IPS-15b (cell line): ENCODE results near the gene NXPH3.

Experiments used
- H3K27me3 ChIP-seq: one replicate; pipeline ENCODE4 v1.6.1; 2013; ENCODE audit warnings: low read length; ENCODE audit not compliant: control insufficient read depth, insufficient read depth
- H3K36me3 ChIP-seq: one replicate; pipeline ENCODE4 v1.6.1; 2013; ENCODE audit warnings: low read length; ENCODE audit not compliant: control insufficient read depth, insufficient read depth
- H3K4me1 ChIP-seq: one replicate; pipeline ENCODE4 v1.6.1; 2013; ENCODE audit warnings: mild to moderate bottlenecking, low read length; ENCODE audit not compliant: control insufficient read depth, insufficient read depth
- H3K4me3 ChIP-seq: one replicate; pipeline ENCODE4 v1.5.1; 2013; ENCODE audit warnings: low read depth, low read length
- H3K9ac ChIP-seq: one replicate; pipeline ENCODE4 v1.6.1; 2013; ENCODE audit warnings: low read depth, mild to moderate bottlenecking, low read length
- H3K9me3 ChIP-seq: one replicate; pipeline ENCODE4 v1.6.1; 2013; ENCODE audit warnings: mild to moderate bottlenecking, low read length; ENCODE audit not compliant: control insufficient read depth, insufficient read depth

The NXPH3 gene

GRCh38 chr17:49602783-49603182, 27.1 kb downstream of the NXPH3 start:
- Histone ChIP-seq H3K36me3 (peaks cover 9% of the 10 kb centered on the region), H3K4me1 (no peaks in the 10 kb centered on the region), H3K9me3 (no peaks in the 10 kb centered on the region), H3K4me3 (no peak overlapping the region), H3K9ac (no peak overlapping the region), H3K27me3 (no peaks in the 10 kb centered on the region)

GRCh38 chr17:49603238-49603637, 27.6 kb downstream of the NXPH3 start:
- Histone ChIP-seq H3K4me1 (no peaks in the 10 kb centered on the region), H3K9ac (no peak overlapping the region), H3K4me3 (no peak overlapping the region), H3K27me3 (no peaks in the 10 kb centered on the region), H3K9me3 (no peaks in the 10 kb centered on the region), H3K36me3 (peaks cover 9% of the 10 kb centered on the region)

- H3K36me3 ChIP-seq: peaks cover 9% of the 10 kb centered on the region
- no peak overlapping the region for H3K9ac ChIP-seq
- no peaks in the 10 kb centered on the region for H3K9me3 ChIP-seq
- no peaks in the 10 kb centered on the region for H3K27me3 ChIP-seq
- H3K4me1 ChIP-seq: no peaks in the 10 kb centered on the region
- H3K4me3 ChIP-seq: no peak overlapping the region
Measured at GRCh38 chr17:49603720-49604119, 28.0 kb downstream of the NXPH3 start.

- Histone ChIP-seq H3K27me3 (no peaks in the 10 kb centered on the region), H3K4me1 (no peaks in the 10 kb centered on the region), H3K36me3 (peaks cover 9% of the 10 kb centered on the region), H3K4me3 (no peak overlapping the region), H3K9ac (no peak overlapping the region), H3K9me3 (no peaks in the 10 kb centered on the region)
Measured at GRCh38 chr17:49604314-49604869, 28.7 kb downstream of the NXPH3 start.

- H3K9me3 ChIP-seq: no peaks in the 10 kb centered on the region
- no peak overlapping the region for H3K4me3 ChIP-seq
Measured at GRCh38 chr17:49610883-49611584, 35.4 kb downstream of the NXPH3 start.

GRCh38 chr17:49612726-49613125, 37.1 kb downstream of the NXPH3 start:
- Histone ChIP-seq H3K9ac (no peak overlapping the region), H3K4me3 (no peak overlapping the region), H3K27me3 (no peaks in the 10 kb centered on the region), H3K36me3 (peaks cover 2% of the 10 kb centered on the region), H3K9me3 (no peaks in the 10 kb centered on the region), H3K4me1 (no peaks in the 10 kb centered on the region)

More at GRCh38 chr17:49610883-49611584, 35.4 kb downstream of the NXPH3 start:
- no peaks in the 10 kb centered on the region for H3K4me1 ChIP-seq
- H3K27me3 ChIP-seq: no peaks in the 10 kb centered on the region
- H3K9ac ChIP-seq: no peak overlapping the region
- peaks cover 6% of the 10 kb centered on the region for H3K36me3 ChIP-seq

GRCh38 chr17:49613182-49613800, 37.6 kb downstream of the NXPH3 start:
- Histone ChIP-seq H3K4me1 (no peaks in the 10 kb centered on the region), H3K9ac (no peak overlapping the region), H3K27me3 (no peaks in the 10 kb centered on the region), H3K36me3 (peaks cover 2% of the 10 kb centered on the region), H3K4me3 (no peak overlapping the region), H3K9me3 (no peaks in the 10 kb centered on the region)

GRCh38 chr17:49616086-49616485, 40.4 kb downstream of the NXPH3 start:
- Histone ChIP-seq H3K27me3 (no peaks in the 10 kb centered on the region), H3K9ac (no peak overlapping the region), H3K4me3 (no peak overlapping the region), H3K36me3 (no peaks in the 10 kb centered on the region), H3K4me1 (no peaks in the 10 kb centered on the region), H3K9me3 (no peaks in the 10 kb centered on the region)

- Histone ChIP-seq H3K36me3 (no peaks in the 10 kb centered on the region), H3K9me3 (no peaks in the 10 kb centered on the region), H3K9ac (no peak overlapping the region), H3K27me3 (no peaks in the 10 kb centered on the region), H3K4me3 (no peak overlapping the region), H3K4me1 (no peaks in the 10 kb centered on the region)
Measured at GRCh38 chr17:49616601-49617131, 41.0 kb downstream of the NXPH3 start.

GRCh38 chr17:49618028-49618611, 42.4 kb downstream of the NXPH3 start:
- no peaks in the 10 kb centered on the region for H3K36me3 ChIP-seq
- H3K27me3 ChIP-seq: no peaks in the 10 kb centered on the region
- no peak overlapping the region for H3K4me3 ChIP-seq
- H3K4me1 ChIP-seq: no peaks in the 10 kb centered on the region
- no peak overlapping the region for H3K9ac ChIP-seq
- no peaks in the 10 kb centered on the region for H3K9me3 ChIP-seq

- H3K36me3 ChIP-seq: no peaks in the 10 kb centered on the region
- no peaks in the 10 kb centered on the region for H3K27me3 ChIP-seq
- H3K9me3 ChIP-seq: no peaks in the 10 kb centered on the region
- H3K4me3 ChIP-seq: no peak overlapping the region
- H3K9ac ChIP-seq: no peak overlapping the region
- H3K4me1 ChIP-seq: no peaks in the 10 kb centered on the region
Measured at GRCh38 chr17:49621420-49621819, 45.7 kb downstream of the NXPH3 start.
